WTC11 (cell line): ENCODE measurements around the gene COBL. TPM values are rescaled to one million over a fixed set of nuclear protein-coding genes. Genes with fewer than 3 reads are reported as not detected.

ENCODE experiments used
- ATAC-seq: fragments of 200-7000 bp; cut with Tn5 transposase; 2 replicates; pipeline ENCODE4 v1.10.0; 2021; ENCODE audit warnings: mild to moderate bottlenecking, moderate library complexity
- CTCF ChIA-PET: fragments of 300-600 bp; sonication (Branson Sonifier 250); formaldehyde crosslinking; loops from one replicate; lab custom pipeline; 2021; ENCODE audit warnings: antibody characterized with exemption; lab: Charles Lee
- POLR2A ChIA-PET: fragments of 350-600 bp; sonication (Branson Sonifier 250); formaldehyde crosslinking; loops from one replicate; lab custom pipeline; 2021; ENCODE audit warnings: antibody characterized with exemption; lab: Charles Lee
- DNase-seq: peaks from one replicate; pipeline ENCODE4 v3.0.0; 2021; ENCODE audit warnings: low spot score
- H3K27ac Mint-ChIP-seq: 2 replicates; pipeline ENCODE4 v1.8.0; 2021; ENCODE audit warnings: mixed read lengths
- H3K27me3 Mint-ChIP-seq: 2 replicates; pipeline ENCODE4 v1.8.0; 2021; ENCODE audit warnings: low read depth, mild to moderate bottlenecking, moderate library complexity, mixed read lengths
- H3K36me3 Mint-ChIP-seq: 2 replicates; pipeline ENCODE4 v1.8.0; 2021; ENCODE audit warnings: mixed read lengths
- H3K4me1 Mint-ChIP-seq: 2 replicates; pipeline ENCODE4 v1.8.0; 2022; ENCODE audit warnings: mixed read lengths
- H3K4me3 Mint-ChIP-seq: 2 replicates; pipeline ENCODE4 v1.8.0; 2021; ENCODE audit warnings: mild to moderate bottlenecking, moderate library complexity, mixed read lengths
- H3K9me3 Mint-ChIP-seq: 2 replicates; pipeline ENCODE4 v1.8.0; 2021; ENCODE audit warnings: mixed read lengths
- ARID4B ChIP-seq: sonication (generic); formaldehyde crosslinking; IDR thresholded peaks from 2 replicates; pipeline ENCODE4 v1.8.0; 2023; ENCODE audit warnings: missing genetic modification reagents, mild to moderate bottlenecking, borderline replicate concordance
- ATF2 ChIP-seq: sonication (generic); formaldehyde crosslinking; IDR thresholded peaks from 2 replicates; pipeline ENCODE4 v1.8.1; 2022; ENCODE audit warnings: low read depth, missing genetic modification reagents, borderline replicate concordance
- ATF3 ChIP-seq: sonication (generic); formaldehyde crosslinking; conservative IDR thresholded peaks from 2 replicates; pipeline ENCODE4 v1.8.1; 2022; ENCODE audit warnings: mild to moderate bottlenecking, missing genetic modification reagents
- FOXJ3 ChIP-seq: sonication (generic); formaldehyde crosslinking; IDR thresholded peaks from 2 replicates; pipeline ENCODE4 v1.9.0; 2021; ENCODE audit warnings: missing genetic modification reagents, mild to moderate bottlenecking, borderline replicate concordance
- GRHL2 ChIP-seq: fragments of 250-450 bp; sonication (Bioruptor Pico); IDR thresholded peaks from 2 replicates; pipeline ENCODE4 v1.8.0; 2022; ENCODE audit warnings: mild to moderate bottlenecking, moderate library complexity; ENCODE audit not compliant: insufficient replicate concordance, severe bottlenecking
- JAZF1 ChIP-seq: fragments of 250-450 bp; sonication (Bioruptor Pico); IDR thresholded peaks from 2 replicates; pipeline ENCODE4 v1.9.0; 2021; ENCODE audit warnings: moderate library complexity, mild to moderate bottlenecking, inconsistent platforms
- MAX ChIP-seq: sonication (generic); formaldehyde crosslinking; IDR thresholded peaks from 2 replicates; pipeline ENCODE4 v1.8.0; 2022; ENCODE audit warnings: mild to moderate bottlenecking, missing genetic modification reagents
- NFATC4 ChIP-seq: fragments of 250-450 bp; sonication (Bioruptor Pico); IDR thresholded peaks from 2 replicates; pipeline ENCODE4 v1.9.0; 2021; ENCODE audit warnings: mild to moderate bottlenecking
- TCF7 ChIP-seq: sonication (generic); formaldehyde crosslinking; IDR thresholded peaks from 2 replicates; pipeline ENCODE4 v1.8.0; 2022; ENCODE audit warnings: mild to moderate bottlenecking, low read depth, missing genetic modification reagents, moderate library complexity
- ZBTB43 ChIP-seq: sonication (generic); formaldehyde crosslinking; IDR thresholded peaks from 2 replicates; pipeline ENCODE4 v1.8.1; 2023; ENCODE audit warnings: mild to moderate bottlenecking, missing genetic modification reagents
- ZMAT4 ChIP-seq: fragments of 250-450 bp; sonication (Bioruptor Pico); IDR thresholded peaks from 2 replicates; pipeline ENCODE4 v1.9.0; 2021; ENCODE audit warnings: mild to moderate bottlenecking
- ZNF219 ChIP-seq: sonication (generic); formaldehyde crosslinking; IDR thresholded peaks from 2 replicates; pipeline ENCODE4 v1.8.0; 2023; ENCODE audit warnings: missing genetic modification reagents, mild to moderate bottlenecking, borderline replicate concordance
- ZNF232 ChIP-seq: sonication (generic); formaldehyde crosslinking; IDR thresholded peaks from 2 replicates; pipeline ENCODE4 v1.8.0; 2022; ENCODE audit warnings: mild to moderate bottlenecking, missing genetic modification reagents
- ZNF317 ChIP-seq: sonication (generic); formaldehyde crosslinking; IDR thresholded peaks from 2 replicates; pipeline ENCODE4 v1.8.1; 2023; ENCODE audit warnings: low read depth, mild to moderate bottlenecking, moderate library complexity, missing genetic modification reagents, borderline replicate concordance
- ZNF425 ChIP-seq: fragments of 250-450 bp; sonication (Bioruptor Pico); conservative IDR thresholded peaks from 2 replicates; pipeline ENCODE4 v1.9.0; 2021; ENCODE audit warnings: mild to moderate bottlenecking
- total RNA-seq: library from RNA; stranded (reverse); gene quantifications from 3 replicates; pipeline ENCODE4 v1.2.3, GENCODE V29; 2021

COBL gene
- total RNA-seq, 1 experiment from 2014 or later: 36.5 TPM

- Mint-ChIP-seq H3K36me3 (no peaks in the 10 kb centered on the region), H3K27me3 (no peaks in the 10 kb centered on the region), H3K27ac (no peak overlapping the region), H3K4me3 (no peak overlapping the region), H3K9me3 (0 out of 2 replicates have a peak, but pooled peaks cover 3% of the 10 kb centered on the region)
- CTCF ChIA-PET: no interaction called here
- POLR2A ChIA-PET: no interaction called here
- TF ChIP-seq JAZF1 (CRISPR knock-in tag): no peak
- TF ChIP-seq ZMAT4 (CRISPR knock-in tag): no peak
- TF ChIP-seq ZNF232 (CRISPR knock-in tag): no peak
- TF ChIP-seq ZBTB43 (CRISPR knock-in tag): no peak
- TF ChIP-seq TCF7 (CRISPR knock-in tag): no peak
- no peak for TF ChIP-seq ZNF425 (CRISPR knock-in tag)
- TF ChIP-seq ZNF317: no peak
- TF ChIP-seq ATF3 (CRISPR knock-in tag): no peak
- TF ChIP-seq GRHL2 (CRISPR knock-in tag): no peak
- TF ChIP-seq MAX: no peak
- no peak for TF ChIP-seq ZNF219 (CRISPR knock-in tag)
- TF ChIP-seq ARID4B (CRISPR knock-in tag): no peak
- no peak for TF ChIP-seq NFATC4
- no peak for TF ChIP-seq ATF2 (CRISPR knock-in tag)
- no peak for TF ChIP-seq FOXJ3 (CRISPR knock-in tag)
- TF ChIP-seq, all 79 proteins: peak for 0
- H3K4me1 Mint-ChIP-seq: peaks cover 40% of the 10 kb centered on the region
- DNase-seq (no peak), ATAC-seq (no peak)
Measured at GRCh38 chr7:51265066-51265907, 51.3 kb downstream of the COBL start.
